Gastrocnemius medialis (tissue), 4 donors: Measurements from ENCODE around the gene WDFY4.

Experiments
- POLR2A ChIP-seq, 2 donors: fragments of 450-650 bp; IDR thresholded peaks; one replicate each; pipeline ENCODE4 v1.6.1; 2017; ENCODE audit warnings: antibody characterized with exemption in 2 of 2, mild to moderate bottlenecking in 2 of 2, moderate library complexity in 2 of 2
- TF ChIP-seq, protein P1 (sequence below), 5 experiments: fragments of 450-650 bp in 3 of 5; fragments of 200-600 bp in 2 of 5; sonication (generic) in 2 of 5; IDR thresholded peaks in 4 of 5; conservative IDR thresholded peaks in 1 of 5; 1 replicate in 4 of 5; 2 replicates in 1 of 5; pipeline ENCODE4 v1.5.1; 2016 to 2019; ENCODE audit warnings: antibody characterized with exemption in 5 of 5, mild to moderate bottlenecking in 3 of 5, moderate library complexity in 3 of 5

- TF ChIP-seq, protein P1, sequence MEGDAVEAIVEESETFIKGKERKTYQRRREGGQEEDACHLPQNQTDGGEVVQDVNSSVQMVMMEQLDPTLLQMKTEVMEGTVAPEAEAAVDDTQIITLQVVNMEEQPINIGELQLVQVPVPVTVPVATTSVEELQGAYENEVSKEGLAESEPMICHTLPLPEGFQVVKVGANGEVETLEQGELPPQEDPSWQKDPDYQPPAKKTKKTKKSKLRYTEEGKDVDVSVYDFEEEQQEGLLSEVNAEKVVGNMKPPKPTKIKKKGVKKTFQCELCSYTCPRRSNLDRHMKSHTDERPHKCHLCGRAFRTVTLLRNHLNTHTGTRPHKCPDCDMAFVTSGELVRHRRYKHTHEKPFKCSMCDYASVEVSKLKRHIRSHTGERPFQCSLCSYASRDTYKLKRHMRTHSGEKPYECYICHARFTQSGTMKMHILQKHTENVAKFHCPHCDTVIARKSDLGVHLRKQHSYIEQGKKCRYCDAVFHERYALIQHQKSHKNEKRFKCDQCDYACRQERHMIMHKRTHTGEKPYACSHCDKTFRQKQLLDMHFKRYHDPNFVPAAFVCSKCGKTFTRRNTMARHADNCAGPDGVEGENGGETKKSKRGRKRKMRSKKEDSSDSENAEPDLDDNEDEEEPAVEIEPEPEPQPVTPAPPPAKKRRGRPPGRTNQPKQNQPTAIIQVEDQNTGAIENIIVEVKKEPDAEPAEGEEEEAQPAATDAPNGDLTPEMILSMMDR (IDR thresholded peaks at IDR 0.05 in 4 of 5, conservative IDR thresholded peaks at IDR 0.05 in 1 of 5): no peak
- no peak for TF ChIP-seq POLR2A (IDR thresholded peaks at IDR 0.05)
Measured at GRCh38 chr10:48684792-48685623, at the start of gene WDFY4.
